T-helper 1 cell (primary cell): Measurements from ENCODE around the gene FOXP2.

ENCODE experiments used
- DNase-seq, 5 donors: peaks; one replicate each; pipeline ENCODE4 v3.0.0-alpha.2; 2012 to 2020

The FOXP2 gene

DNA sequence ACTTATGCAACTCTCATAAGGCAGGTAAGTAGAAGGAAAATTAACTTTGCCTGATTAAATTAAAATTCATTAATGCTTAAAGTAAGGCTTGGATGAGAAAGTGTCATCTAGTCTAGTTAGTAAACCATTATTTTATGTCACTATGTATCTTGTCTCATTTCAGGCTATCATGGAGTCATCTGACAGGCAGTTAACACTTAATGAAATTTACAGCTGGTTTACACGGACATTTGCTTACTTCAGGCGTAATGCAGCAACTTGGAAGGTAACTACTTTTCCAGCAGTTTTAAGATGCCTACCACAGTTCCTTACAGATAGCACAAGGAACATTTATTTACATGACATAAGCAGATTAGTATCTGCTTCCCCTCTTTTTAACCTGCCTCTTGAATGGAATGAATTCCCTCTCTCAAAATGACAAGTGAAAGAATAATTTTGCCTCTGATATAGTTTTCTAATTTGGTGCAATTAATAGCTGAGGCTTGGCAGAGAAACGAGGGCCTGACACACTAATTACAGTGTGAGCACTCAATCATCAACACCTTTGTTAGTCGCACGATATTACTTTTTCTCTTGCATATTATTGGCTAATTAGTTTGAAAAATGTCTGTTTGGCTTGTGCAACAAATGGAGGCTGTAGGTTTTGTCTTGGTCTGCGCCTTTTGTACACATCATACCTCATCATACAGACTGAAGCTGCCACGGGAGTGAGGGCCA lies 245.0 kb downstream of the FOXP2 start:
- no peak for DNase-seq

DNA sequence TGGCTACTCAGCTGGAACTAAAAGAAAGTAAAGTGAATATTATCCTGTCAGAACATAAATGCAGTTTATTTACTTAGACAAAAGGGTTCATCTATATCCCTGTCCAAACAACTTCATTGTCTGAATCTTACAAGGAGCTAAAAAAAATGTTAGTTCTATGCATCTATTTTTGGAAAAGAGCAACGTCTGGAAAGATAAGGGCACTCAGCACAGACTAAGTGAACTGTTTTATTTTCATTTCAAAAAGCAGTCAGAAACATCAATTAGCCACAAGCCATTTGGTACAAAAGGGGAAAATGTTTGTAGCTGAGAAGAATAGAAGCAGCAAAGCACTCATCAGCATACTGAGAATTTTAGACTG lies 245.5 kb downstream of the FOXP2 start:
- no peak for DNase-seq

DNA sequence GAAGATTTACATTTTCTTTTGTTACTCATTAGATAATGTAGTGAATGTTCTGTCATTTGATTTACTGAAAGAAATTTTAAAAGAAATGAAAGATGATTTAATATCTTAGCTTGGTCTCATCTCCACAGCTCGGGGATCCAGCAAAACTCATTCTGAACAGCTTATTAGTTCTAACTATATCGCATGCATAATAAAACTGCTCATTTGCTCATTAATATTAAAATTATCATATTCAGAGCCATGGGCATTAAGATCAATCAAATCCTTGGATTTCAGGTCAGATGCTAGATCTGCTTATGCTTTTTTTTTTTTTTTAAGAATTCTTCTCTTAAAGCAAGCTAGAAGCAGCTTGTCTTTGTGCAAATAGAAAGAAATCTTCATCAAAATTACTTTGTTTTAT lies 246.1 kb downstream of the FOXP2 start:
- DNase-seq = no peak

DNA sequence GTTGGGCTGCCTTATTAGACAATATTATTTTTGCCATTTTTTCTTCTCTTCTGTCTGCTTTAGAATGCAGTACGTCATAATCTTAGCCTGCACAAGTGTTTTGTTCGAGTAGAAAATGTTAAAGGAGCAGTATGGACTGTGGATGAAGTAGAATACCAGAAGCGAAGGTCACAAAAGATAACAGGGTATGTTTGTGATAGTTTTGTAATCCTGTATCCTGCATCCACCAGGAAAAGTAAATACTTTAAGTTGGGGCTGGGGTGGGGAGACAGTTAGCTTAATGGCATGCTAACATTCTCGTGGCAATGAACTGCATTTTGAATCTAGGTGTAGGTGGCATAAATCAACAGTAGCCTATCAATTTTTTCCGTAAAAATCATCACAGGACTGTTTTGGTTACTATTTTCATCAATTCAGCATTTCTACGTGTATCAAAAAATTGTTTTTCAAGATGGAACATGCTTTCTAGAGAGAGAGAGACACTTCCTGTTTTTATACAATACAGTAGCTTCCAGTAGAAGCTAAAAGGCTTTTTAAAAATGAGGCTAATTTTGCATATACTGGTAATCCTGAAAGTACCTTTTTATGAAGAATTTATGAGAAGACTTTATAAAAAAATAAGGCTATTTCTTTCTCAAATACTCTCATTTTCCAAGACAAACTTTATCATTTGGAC lies 247.5 kb downstream of the FOXP2 start:
- no peak for DNase-seq

DNA sequence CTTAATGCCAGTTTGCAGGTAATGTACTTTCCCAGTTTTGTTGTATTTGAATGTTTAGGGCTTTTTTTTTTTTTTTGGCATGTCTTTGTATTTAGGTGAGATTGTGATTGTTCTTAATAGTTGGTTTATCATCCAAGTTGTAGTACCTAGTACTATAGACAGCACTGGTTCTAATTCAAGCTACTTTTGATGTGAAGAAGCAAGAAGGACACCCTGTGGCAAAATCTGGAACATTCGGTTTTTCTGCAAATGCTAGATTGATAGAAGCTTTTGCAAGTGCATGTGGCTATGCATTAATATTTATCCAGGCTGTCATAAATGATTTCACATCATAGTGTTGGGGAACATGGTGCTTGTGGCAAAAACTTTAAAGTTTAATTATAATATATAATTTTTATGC lies 248.9 kb downstream of the FOXP2 start:
- no peak for DNase-seq

DNA sequence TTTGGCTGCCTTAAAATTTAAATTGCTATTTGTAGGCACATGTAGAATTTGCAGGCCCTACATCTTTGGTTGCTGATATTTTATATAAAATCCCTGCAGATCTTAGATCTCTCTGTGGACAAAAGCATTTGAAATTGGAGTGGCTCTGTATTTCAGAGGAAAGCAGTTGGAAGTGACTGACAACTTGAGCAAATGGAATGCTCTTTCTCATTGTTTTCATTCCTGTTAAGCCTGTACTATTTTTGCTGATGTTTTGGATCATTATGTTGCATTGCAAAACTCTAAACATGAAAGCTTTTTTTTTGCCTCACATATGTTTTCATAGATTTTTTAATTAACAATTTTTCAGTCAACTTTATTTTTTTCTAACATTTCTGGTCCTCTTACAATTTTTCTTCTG lies 256.1 kb downstream of the FOXP2 start:
- DNase-seq = no peak

DNA sequence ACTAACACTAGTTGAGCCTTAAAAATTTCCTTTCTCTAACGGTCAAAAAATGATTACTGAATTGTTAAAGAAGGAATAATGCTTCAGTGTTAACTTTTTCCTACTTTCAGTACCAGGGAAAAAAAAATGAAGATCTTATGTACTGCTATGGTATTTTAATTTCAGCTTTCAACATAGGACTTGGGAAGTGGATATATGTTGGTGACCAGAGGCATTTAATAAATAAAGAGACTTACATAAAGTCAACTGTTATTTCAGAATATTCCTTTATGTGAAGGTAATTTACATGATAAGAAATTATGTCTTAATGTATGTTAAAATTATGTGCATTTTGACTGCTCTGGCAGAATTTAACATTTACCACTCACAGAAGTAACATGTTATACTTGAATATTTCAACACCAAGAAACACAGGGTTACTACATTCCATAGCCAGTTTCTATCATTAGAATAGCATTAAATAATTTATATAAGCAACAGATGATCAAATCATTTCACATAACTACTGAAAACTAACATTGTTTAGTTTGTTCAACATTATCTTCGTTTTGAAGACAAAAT lies 257.0 kb downstream of the FOXP2 start:
- DNase-seq = no peak

DNA sequence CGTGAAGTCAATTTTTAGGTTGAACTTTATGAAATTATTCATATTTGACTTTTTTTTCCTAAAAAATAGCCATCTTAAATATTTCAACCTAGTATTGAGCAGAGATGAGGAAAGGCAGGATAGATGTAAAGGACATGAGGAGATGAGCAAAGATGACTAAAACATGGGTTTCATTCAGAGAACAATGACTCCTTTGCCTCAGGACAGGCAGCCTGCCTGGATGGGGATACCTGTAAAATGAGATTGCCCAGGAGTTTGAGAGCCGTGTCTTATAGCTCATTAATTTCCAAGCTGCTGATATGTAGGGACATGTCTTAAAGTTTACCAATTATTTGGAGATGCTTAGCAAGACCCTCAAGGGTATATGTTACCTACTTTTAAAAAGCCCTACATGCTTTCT lies 263.5 kb downstream of the FOXP2 start:
- DNase-seq = no peak

DNA sequence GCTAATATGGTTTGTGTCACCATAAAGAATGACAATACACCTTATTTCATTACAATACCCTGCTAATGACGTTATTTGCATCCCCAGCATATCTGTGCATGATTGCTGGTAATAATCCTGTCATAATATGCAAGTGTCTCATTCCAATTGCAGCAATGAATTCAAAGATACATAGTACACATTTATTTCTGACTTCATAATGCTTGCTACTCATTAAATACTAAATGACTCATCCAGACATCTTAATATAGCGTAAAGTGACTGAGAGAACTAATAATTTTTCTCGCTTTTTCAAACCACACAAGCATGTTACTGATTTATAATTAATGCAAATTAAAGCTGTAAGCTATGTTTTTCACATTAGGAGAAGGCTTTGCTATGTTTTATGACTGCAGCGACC lies 272.6 kb downstream of the FOXP2 start:
- no peak for DNase-seq

DNA sequence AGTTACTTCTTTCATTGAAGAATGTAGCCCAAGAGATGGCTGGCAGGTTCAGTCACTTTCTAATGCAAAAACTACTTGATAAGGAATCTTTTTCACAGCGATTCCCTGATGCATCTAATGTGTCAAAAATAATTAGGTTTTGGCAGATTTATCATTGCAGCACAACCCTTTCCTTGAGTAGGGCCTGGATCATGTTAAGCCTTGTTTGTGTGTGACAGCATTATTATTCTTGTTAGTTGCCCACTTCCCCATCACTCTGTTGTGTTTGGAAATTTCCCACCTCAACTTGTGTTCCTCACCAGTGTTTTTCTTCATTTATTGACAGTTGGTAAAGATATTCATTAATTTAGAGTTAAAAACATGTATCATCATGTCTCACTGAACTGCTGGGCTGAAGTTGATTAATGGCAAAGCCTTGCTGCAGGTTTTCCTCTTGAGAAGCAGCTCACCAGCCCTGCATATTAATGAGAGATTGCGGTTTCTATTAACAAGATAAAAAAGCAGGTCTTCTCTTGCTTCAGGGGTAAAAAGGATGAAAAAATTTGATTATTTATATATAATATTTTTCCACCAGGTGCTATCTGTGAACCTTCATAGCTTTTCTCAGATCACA lies 273.9 kb downstream of the FOXP2 start:
- DNase-seq = no peak

DNA sequence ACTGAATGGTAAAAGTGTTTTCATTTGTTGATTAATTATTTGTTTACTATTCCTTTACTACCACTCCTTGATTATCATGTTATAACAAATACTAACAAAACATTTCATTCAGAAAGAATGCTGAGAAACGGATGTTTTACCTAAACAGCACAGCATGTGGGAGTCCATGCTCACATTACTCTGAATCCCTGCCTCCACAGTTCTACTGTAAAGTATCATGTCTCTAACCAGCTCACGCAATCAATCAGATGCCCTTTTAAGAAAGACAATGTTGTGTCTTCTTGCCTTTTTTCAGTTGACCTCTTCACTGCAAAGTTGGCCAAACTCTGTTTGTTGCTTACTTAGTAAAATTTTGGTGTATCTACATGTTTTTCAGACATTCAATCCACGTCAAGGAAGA lies 274.8 kb downstream of the FOXP2 start:
- no peak for DNase-seq

DNA sequence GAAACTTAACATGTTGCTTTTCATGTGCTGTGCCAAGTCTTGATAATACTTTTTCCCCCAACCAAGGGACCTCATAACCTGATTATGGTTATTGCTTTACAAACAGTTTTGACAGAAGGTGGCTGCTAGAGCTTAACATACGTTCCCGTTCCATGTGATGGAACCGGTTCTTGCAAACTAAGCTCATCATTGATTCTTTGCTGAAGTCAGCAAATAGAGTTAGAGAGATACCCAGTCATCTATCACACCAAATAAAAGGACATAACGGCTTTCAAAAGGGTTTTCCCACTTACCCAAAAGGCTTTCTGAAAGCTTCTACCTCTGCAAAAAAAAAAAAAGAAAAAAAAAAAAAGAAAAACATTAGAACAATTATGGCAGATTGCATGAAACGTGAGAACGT lies 277.0 kb downstream of the FOXP2 start:
- no peak for DNase-seq

DNA sequence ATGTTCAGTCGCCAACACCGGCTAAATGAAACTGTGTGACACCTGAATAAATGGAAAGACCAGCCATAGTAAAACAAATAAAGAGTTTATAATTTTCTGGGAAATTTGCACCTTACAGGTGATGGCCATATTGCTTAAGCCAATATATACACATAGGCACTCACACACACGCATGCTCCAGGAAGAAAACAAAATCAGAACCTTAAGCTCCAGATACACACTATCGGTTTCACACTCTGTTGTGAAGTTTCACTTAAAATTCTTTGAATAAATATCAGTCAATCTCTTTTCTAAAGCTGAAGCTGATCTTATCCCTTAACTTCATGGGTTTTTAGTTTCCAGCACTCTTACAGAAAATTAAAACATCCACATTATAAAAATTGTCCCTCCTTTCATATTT lies 280.6 kb downstream of the FOXP2 start:
- DNase-seq = no peak

DNA sequence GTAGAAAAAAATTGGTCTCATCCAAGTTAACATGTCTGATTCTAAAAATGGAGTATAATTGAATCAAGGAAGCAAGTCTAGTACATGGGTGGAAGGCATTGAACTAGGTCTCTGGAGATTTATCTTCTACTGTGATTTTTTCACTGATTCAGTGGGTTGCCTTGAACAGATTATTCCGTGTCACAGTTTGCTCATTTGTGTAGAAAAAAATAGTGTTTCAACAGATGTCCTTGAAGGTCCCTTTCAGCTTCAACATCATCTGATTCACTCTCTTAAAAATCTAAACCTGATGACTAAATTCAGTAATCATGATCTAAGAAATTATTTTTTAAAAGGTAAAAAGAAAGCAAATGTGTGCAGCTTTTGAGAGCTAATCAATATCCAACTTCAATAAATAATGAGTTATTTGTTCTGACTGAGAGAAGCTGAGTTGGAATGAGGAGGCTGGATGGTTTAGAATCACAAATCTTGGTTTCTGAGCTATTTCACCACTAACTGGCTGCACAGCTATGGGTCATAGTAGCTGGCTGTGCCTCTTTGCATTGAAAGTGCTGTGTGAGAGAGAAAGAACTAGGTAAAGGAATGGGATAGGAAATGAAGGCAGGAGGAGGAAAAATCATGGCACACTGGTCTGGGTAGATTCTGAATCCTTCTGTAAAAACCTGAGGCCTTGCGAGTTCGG lies 285.8 kb downstream of the FOXP2 start:
- no peak for DNase-seq

DNA sequence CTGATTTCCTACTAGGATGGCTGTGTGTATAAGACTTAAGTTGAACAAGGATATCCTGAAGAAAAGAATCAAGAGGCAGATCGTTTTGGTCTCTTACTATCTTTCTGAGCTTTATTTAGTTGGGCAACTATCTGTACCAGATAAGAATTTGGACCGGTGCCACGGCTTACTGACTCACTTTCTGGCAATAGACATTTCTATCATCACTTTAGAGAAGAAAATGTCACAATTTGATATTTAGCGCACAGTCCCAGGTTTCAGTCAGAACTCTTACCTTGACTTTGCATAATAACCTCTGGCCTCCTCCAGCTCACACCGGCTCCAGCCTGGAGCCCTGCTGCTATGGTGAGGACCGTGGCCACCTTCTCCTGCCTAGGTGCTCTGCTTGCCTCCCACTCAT lies 289.1 kb downstream of the FOXP2 start:
- no peak for DNase-seq

DNA sequence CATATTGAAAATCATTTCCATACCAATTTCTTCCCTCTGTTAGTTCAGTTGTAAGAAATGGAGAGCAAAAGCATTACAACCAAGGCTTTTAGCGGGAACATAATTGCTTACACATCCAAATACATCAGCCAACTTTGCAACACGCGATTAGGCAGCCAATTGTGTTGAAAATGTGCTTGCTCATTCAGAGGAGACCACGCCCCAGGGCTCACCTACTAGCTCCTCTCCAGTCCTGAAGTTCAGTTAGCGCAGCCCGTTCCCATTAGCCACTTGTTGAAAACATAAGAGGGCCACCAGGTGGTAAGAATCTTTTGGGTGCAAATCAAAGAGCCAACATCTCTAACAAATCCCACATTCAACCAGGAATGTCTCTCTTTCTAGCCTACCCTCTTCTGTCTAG lies 294.0 kb downstream of the FOXP2 start:
- DNase-seq = no peak

DNA sequence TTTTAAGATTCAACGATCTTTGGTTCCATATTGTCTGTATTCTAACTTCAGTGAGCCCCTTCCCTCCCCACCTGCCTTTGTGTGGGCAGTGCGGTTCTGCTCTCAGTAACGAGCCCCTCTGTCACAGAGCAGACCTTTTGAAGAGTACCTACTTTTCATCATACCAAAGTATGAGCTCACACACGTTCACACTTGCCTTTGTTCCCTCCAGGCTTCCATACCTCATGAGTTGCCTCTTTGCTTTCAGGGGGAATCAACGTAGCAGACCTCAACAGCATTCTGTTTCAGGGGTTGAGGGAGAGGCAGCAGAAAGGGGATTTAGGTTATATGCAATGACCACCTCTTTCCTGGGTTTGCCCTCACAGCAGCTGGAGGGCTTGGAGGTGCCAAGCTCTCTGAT lies 295.9 kb downstream of the FOXP2 start:
- no peak for DNase-seq

DNA sequence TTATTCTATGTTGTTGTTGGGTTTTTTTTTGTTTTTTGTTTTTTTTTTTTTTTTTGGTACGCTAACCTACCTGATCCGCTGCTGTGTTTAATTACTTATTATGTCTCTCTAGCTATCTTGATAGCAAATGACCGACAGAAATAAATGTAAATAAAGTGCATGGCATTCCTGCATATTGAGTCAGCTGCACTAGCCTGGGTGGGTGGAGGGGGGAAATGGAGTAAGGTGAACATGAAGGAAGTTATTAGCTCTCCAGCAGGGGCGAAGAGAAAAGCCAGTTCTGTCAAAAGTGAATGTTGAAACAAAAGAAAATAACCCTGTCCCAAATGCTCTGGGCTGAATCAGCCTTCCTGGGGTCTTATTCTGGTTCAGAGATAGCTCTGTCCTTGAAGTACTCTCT lies 296.6 kb downstream of the FOXP2 start:
- no peak for DNase-seq

DNA sequence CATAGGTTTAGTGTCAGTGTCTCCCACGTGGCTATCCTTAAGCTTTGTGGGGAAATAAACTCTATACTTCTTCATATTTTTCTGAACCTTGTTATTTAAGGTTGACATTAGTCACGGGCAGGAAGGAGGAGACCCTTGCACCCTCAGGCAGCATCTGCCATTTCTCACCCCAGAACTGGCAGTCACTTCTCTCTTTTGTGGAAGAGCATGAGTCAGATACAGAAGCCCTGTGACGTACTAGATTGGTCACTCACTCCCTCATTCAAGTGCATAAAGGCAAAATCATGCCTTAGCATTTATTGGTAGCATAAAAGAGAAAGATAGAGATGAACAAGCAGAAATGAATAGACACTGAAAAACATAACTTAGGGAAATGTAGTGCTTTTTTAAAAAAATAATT lies 301.3 kb downstream of the FOXP2 start:
- peak in 1 of 5 donors; percentile 7 for DNase-seq

DNA sequence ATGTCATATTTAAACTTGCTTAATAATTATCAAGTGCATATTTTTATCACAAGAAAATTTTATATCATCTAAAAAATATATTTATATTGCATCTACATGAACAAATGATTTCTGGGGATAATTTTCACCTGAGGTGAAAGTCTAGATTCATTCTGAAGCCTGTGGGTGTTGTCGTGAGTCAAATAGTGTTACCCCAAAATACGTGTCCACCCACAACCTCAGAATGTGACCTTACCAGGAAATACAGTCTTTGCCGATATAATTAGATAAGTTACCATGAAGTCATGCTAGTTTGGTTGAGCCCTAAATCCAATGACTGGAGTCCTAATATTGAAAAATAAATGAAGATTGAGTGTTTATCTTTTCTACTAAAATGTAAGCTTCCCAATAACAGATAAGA lies 304.2 kb downstream of the FOXP2 start:
- DNase-seq = peak in 1 of 5 donors; percentile 38

DNA sequence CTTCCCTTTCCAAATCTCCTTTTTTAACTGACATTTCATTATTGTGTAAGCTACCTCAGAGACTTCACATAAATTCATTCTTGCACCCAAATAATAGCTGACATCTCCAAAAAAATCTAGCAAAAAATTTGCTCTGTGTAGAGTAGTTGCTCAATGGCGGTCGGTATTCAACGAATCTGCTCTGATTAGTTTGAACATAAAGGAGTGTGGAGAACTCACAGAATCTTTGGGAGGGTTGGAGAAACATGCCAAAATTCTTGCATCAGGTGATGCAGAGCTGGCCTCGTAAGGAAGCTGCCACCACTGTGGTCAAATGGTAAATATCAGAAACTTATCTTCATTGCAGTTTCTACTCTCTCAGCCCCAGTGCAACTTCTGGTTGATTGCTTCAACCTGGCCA lies 306.1 kb downstream of the FOXP2 start:
- DNase-seq = no peak

DNA sequence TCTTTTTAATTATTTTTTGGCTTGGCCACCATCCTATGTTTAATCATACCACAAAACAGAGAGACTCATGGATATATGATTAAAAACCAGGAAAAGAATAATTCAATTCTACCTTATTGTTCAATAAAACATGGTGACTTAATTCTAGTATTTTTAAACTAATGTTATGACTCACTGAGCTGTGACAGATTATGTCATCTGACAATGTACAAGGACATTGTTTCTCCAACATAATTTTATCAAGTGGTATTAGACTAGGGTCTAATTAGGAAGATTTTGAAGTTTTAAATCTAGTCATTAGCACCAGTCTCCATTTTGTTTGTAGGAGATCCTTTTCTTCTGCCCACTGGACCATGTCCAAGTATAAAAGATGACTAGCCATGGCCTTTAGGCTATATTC lies 307.9 kb downstream of the FOXP2 start:
- no peak for DNase-seq

DNA sequence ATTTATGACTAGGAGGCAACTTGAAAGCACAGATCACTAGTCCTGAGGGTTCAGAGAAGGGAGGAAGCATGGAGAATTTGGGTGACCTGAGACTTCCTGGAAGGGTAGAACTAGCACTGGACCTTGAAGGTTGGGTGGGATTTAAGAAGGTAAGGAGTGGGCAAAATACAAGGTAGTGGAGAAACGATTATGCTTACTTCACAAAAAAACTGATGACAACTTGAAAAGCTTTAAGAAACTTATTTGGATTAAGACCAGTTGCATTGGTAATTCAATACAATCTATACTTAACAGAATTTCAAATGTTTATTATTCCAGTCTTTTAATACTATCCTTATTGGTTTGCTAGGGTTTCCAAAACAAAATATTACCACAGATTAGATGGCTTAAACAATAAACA lies 308.7 kb downstream of the FOXP2 start:
- no peak for DNase-seq

DNA sequence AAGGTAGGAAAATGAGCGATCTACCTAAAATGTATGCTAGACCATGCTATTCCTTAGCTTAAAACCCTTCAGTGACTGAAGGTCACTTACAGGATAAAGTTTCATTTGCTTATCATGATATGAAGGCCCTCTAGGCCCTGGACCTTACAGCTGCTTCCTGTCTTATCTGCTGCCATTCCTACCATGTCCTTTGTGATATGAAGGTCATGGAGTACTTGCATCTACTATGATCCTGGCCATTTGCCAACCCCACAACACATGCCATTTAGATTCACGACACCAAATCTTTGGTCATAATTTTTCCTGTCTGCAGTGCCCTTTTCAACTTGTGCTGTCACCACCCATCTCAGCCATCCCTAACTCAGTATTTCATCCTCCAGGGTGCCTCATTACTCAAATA lies 325.5 kb downstream of the FOXP2 start:
- no peak for DNase-seq
